ENCODE data around the gene GJD3. TPM values are rescaled to one million over a fixed set of nuclear protein-coding genes. Genes with fewer than 3 reads are reported as not detected.

The GJD3 gene
- total and polyA plus RNA-seq, 2 donors: 0.34 to 0.66 TPM

DNA sequence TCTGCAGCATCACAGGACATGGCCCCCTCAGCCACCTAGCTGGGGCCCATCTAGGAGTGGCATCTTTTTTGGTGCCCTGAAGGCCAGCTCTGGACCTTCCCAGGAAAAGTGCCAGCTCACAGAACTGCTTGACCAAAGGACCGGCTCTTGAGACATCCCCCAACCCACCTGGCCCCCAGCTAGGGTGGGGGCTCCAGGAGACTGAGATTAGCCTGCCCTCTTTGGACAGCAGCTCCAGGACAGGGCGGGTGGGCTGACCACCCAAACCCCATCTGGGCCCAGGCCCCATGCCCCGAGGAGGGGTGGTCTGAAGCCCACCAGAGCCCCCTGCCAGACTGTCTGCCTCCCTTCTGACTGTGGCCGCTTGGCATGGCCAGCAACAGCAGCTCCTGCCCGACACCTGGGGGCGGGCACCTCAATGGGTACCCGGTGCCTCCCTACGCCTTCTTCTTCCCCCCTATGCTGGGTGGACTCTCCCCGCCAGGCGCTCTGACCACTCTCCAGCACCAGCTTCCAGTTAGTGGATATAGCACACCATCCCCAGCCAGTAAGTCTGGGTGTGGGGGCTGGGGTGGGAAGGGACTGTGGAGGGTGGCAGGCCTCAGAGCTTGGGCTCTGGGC is 33.6 kb downstream of the GJD3 start:
- H3K36me3 ChIP-seq (ENCODE audit: control insufficient read depth in 2 of 2, insufficient read depth in 2 of 2, low read length in 1 of 2): peaks cover 0 to 12% of the 10 kb centered on the region in 2 donors
- no peaks in the 10 kb centered on the region for H3K27me3 ChIP-seq (ENCODE audit: control insufficient read depth in 2 of 2, insufficient read depth in 1 of 2, low read length in 1 of 2)
- no peak overlapping the region for H3K4me3 ChIP-seq (ENCODE audit: low read length in 2 of 2)
- no peak overlapping the region for H3K27ac ChIP-seq (ENCODE audit: low read depth in 1 of 2, low read length in 1 of 2)
- no peak for DNase-seq (ENCODE audit: low read depth in 6 of 9, low spot score in 9 of 9)
- H3K9me3 ChIP-seq (ENCODE audit: control insufficient read depth in 2 of 2, insufficient read depth in 1 of 2, low read length in 1 of 2): peaks cover 0 to 3% of the 10 kb centered on the region in 2 donors
- WGBS: 97% methylated on average over 10 of the region's 10 CpGs
- H3K4me1 ChIP-seq (ENCODE audit: control insufficient read depth in 2 of 2, insufficient read depth in 2 of 2, low read length in 2 of 2): peaks cover 42 to 71% of the 10 kb centered on the region in 2 donors

DNA sequence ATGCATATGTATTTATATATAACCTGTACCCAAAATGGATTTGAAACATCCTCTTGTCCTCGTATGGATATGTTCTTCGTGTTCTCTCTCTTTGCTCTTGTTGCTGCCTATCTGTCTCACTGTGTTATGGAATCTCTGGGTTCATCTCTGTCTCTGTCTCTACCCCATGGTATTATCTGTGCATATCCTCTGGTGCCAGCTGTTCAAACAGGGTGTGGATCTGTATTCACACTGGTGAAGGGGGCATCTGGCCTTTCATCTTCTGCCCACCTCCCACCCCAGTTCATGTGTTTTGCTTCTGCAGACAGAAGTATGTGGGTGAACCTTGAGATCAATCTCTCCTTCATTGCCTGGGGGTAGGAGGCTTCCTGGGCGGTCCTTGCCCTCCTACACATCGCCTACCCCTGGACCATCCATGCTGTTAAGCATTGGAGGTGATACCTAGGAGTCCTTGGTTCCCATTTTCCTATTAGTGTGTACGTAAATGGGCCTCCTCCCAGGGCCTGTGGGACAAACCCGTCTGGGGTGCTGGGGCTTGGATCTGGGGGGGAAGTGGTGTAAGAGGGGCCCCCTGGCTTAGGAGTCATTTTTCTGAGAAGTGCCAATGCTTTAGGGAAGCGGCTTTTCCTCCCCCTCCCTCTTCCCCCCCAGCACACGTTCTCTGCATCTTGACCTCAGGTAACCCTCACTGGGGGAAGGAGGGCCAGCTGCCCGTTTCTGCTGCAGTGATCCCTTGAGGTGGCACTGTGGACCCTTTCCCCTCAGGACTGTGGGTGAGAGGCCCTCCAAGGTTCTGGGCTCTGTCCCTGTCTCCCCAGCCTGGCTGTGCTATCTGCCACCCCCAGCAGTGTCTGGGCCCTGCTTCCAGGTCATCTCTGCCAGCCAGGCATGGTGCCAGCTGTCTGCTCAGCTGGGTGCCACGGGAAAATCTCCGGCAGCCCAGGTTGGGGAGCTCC is 34.4 kb downstream of the GJD3 start:
- no peaks in the 10 kb centered on the region for H3K27me3 ChIP-seq (ENCODE audit: control insufficient read depth in 2 of 2, insufficient read depth in 1 of 2, low read length in 1 of 2)
- peaks cover 46 to 80% of the 10 kb centered on the region in 2 donors for H3K4me1 ChIP-seq (ENCODE audit: control insufficient read depth in 2 of 2, insufficient read depth in 2 of 2, low read length in 2 of 2)
- DNase-seq (ENCODE audit: low read depth in 6 of 9, low spot score in 9 of 9): no peak
- H3K4me3 ChIP-seq (ENCODE audit: low read length in 2 of 2): no peak overlapping the region
- WGBS: 21% methylated on average over 11 of the region's 11 CpGs
- peaks cover 0 to 4% of the 10 kb centered on the region in 2 donors for H3K9me3 ChIP-seq (ENCODE audit: control insufficient read depth in 2 of 2, insufficient read depth in 1 of 2, low read length in 1 of 2)
- peak overlapping the region; percentile 38 to 48 for H3K27ac ChIP-seq (ENCODE audit: low read depth in 1 of 2, low read length in 1 of 2)
- H3K36me3 ChIP-seq (ENCODE audit: control insufficient read depth in 2 of 2, insufficient read depth in 2 of 2, low read length in 1 of 2): peaks cover 0 to 12% of the 10 kb centered on the region in 2 donors

DNA sequence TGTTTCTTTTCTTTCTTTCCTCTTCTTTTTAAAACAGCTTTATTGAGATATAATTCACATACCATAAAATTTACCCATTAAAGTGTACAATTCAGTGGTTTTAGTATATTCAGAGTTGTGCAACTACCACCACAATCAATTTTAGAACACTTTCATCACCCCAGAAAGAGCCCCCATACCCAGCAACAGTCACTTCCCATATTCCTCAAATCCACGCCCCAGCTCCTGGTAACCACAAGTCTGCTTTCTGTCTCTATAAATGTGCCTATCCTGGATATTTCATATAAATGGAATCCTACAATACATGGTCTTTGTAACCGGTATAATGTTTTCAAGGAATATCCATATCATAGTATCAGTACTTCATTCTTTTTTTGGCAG is 36.2 kb downstream of the GJD3 start:
- no peak overlapping the region for H3K27ac ChIP-seq (ENCODE audit: low read depth in 1 of 2, low read length in 1 of 2)
- peaks cover 0 to 4% of the 10 kb centered on the region in 2 donors for H3K9me3 ChIP-seq (ENCODE audit: control insufficient read depth in 2 of 2, insufficient read depth in 1 of 2, low read length in 1 of 2)
- no peaks in the 10 kb centered on the region for H3K27me3 ChIP-seq (ENCODE audit: control insufficient read depth in 2 of 2, insufficient read depth in 1 of 2, low read length in 1 of 2)
- 93% methylated on average over 2 of the region's 2 CpGs for WGBS
- H3K4me3 ChIP-seq (ENCODE audit: low read length in 2 of 2): no peak overlapping the region
- H3K36me3 ChIP-seq (ENCODE audit: control insufficient read depth in 2 of 2, insufficient read depth in 2 of 2, low read length in 1 of 2): peaks cover 0 to 12% of the 10 kb centered on the region in 2 donors
- DNase-seq (ENCODE audit: low read depth in 6 of 9, low spot score in 9 of 9): no peak
- peaks cover 54 to 87% of the 10 kb centered on the region in 2 donors for H3K4me1 ChIP-seq (ENCODE audit: control insufficient read depth in 2 of 2, insufficient read depth in 2 of 2, low read length in 2 of 2)

DNA sequence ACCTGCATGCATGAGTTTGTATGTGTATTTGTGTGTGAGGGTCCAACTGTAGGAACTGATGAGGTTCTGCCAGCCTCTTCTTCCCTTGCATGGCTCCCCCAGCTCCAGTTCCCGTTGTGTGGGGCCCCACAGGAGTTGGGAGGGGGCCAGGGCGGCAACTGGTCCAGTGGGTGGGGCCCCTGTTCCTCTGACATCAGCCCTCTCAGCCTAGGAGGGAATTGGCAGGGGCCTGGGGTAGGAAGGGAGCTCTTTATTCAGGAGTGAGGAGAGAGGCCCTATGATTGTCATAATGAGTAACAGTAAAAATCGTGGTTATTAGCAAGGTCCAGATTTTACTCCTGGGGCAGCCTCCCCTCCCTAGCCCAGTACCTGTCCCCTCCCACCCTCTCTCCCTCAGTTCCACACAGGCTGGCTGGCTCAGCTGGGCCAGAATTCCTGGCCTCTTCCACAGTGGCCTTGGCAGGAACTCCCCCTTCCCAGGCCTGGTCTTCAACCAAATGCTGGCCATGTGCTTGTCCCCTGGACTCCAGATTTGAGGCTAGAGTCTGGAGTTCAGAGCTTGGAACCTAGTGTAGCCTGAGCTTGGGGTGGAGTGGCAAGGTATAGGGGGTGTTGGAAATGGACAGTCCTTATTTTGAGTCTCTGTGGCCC is 36.7 kb downstream of the GJD3 start:
- Histone ChIP-seq H3K27me3 (ENCODE audit: control insufficient read depth in 2 of 2, insufficient read depth in 1 of 2, low read length in 1 of 2) (no peaks in the 10 kb centered on the region), H3K4me1 (ENCODE audit: control insufficient read depth in 2 of 2, insufficient read depth in 2 of 2, low read length in 2 of 2) (peaks cover 59 to 92% of the 10 kb centered on the region in 2 donors), H3K27ac (ENCODE audit: low read depth in 1 of 2, low read length in 1 of 2) (peak overlapping the region; percentile 36 to 90), H3K36me3 (ENCODE audit: control insufficient read depth in 2 of 2, insufficient read depth in 2 of 2, low read length in 1 of 2) (peaks cover 0 to 12% of the 10 kb centered on the region in 2 donors), H3K9me3 (ENCODE audit: control insufficient read depth in 2 of 2, insufficient read depth in 1 of 2, low read length in 1 of 2) (peaks cover 0 to 4% of the 10 kb centered on the region in 2 donors), H3K4me3 (ENCODE audit: low read length in 2 of 2) (no peak overlapping the region)
- WGBS: 51% methylated on average over 3 of the region's 3 CpGs
- DNase-seq (ENCODE audit: low read depth in 6 of 9, low spot score in 9 of 9): no peak

DNA sequence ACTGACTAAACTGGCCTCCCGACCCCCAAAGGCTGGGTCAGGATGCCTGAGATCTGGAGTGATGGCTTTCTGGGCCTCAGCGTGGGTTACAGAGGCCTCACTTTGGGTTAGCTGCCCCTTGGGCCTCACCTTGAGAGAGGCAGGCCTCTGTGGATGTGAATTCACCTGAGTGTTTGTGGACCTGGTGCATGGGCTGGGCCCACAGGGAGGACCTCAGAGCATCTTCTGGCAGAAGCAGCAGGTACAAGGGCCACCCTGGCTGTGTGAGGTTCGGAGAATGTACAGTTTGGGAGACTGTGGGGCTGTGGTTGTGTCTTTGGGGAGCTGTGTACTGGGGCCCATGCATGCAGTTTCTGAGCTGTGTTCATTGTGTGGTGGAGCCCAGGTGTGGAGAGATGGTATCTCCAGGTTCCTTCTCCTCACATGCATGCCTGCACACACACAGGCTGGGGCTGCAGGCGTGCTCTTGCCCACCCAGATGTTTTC is 37.2 kb downstream of the GJD3 start:
- Histone ChIP-seq H3K36me3 (ENCODE audit: control insufficient read depth in 2 of 2, insufficient read depth in 2 of 2, low read length in 1 of 2) (peaks cover 0 to 12% of the 10 kb centered on the region in 2 donors), H3K27me3 (ENCODE audit: control insufficient read depth in 2 of 2, insufficient read depth in 1 of 2, low read length in 1 of 2) (no peaks in the 10 kb centered on the region), H3K4me3 (ENCODE audit: low read length in 2 of 2) (no peak overlapping the region), H3K27ac (ENCODE audit: low read depth in 1 of 2, low read length in 1 of 2) (peak overlapping the region; percentile 32 to 90), H3K4me1 (ENCODE audit: control insufficient read depth in 2 of 2, insufficient read depth in 2 of 2, low read length in 2 of 2) (peaks cover 61 to 93% of the 10 kb centered on the region in 2 donors), H3K9me3 (ENCODE audit: control insufficient read depth in 2 of 2, insufficient read depth in 1 of 2, low read length in 1 of 2) (peaks cover 0 to 4% of the 10 kb centered on the region in 2 donors)
- 57% methylated on average over 4 of the region's 4 CpGs for WGBS
- DNase-seq (ENCODE audit: low read depth in 6 of 9, low spot score in 9 of 9): peak in 7 of 9 donors; percentile 61 to 89 (median 78)

DNA sequence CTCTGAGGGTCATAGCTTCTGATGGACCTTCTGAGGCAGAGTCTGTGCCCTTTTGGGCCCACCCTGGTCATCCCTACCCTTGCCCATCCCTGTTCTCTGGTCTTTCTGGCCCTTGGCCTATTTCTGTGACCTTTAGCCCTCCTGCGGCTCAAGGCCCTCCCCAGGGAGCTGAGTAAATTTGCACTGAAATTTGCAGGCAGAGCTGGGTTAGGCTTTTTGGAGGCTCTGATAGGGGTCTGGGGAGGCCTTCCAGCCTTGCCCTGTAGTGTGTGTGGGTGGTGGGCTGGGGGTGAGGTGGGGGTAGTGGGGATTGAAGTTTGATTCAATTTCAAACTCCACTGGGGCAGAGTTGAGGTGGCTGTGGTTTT is 37.7 kb downstream of the GJD3 start:
- Histone ChIP-seq H3K9me3 (ENCODE audit: control insufficient read depth in 2 of 2, insufficient read depth in 1 of 2, low read length in 1 of 2) (peaks cover 0 to 4% of the 10 kb centered on the region in 2 donors), H3K36me3 (ENCODE audit: control insufficient read depth in 2 of 2, insufficient read depth in 2 of 2, low read length in 1 of 2) (peaks cover 0 to 12% of the 10 kb centered on the region in 2 donors), H3K27ac (ENCODE audit: low read depth in 1 of 2, low read length in 1 of 2) (peak overlapping the region; percentile 62 to 90), H3K4me1 (ENCODE audit: control insufficient read depth in 2 of 2, insufficient read depth in 2 of 2, low read length in 2 of 2) (peaks cover 65 to 93% of the 10 kb centered on the region in 2 donors), H3K4me3 (ENCODE audit: low read length in 2 of 2) (no peak overlapping the region), H3K27me3 (ENCODE audit: control insufficient read depth in 2 of 2, insufficient read depth in 1 of 2, low read length in 1 of 2) (no peaks in the 10 kb centered on the region)
- WGBS: 96% methylated on average over 1 of the region's 1 CpG
- DNase-seq (ENCODE audit: low read depth in 6 of 9, low spot score in 9 of 9): no peak

DNA sequence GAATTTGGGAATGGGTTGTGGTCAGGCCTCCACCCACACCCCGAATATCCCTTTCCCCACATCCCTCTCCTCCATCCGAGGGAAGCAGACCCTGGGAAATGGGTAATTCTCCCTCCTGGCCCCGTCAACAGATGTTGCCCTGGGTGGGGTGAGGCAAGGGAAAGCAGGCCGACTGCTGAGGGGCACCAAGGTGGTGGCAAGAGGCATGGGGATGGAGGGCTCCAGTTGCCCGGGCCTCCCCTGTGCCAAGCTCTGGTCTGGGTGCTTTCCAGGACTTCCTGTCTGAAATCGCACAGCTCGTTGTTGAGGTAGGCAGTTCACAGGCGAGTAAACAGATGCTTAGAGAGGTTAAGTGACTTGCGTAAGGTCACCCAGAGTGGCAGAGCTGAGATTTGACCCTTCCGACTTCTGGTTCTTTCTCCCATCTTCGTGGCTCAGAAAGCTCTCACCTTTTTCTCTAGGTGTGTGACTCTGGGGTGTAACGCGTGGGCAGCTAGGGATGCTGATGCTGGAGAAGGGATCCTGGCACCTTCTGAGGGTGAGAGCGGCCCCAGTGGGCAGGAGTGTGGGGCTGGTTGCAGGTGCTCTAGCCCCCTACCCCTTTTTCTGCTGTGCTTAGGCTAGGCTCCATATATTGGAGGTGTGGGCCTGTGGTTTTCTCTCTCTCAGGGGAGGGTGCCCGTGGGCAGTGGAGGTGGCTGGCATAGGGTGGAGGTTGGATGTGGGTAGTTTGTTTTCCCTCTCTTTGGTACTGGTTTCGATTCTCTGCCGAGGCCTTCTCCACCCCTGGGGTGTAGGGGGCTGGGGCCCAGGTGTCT is 38.3 kb downstream of the GJD3 start:
- Histone ChIP-seq H3K9me3 (ENCODE audit: control insufficient read depth in 2 of 2, insufficient read depth in 1 of 2, low read length in 1 of 2) (peaks cover 0 to 4% of the 10 kb centered on the region in 2 donors), H3K36me3 (ENCODE audit: control insufficient read depth in 2 of 2, insufficient read depth in 2 of 2, low read length in 1 of 2) (peaks cover 0 to 6% of the 10 kb centered on the region in 2 donors), H3K4me1 (ENCODE audit: control insufficient read depth in 2 of 2, insufficient read depth in 2 of 2, low read length in 2 of 2) (peaks cover 65 to 93% of the 10 kb centered on the region in 2 donors), H3K27ac (ENCODE audit: low read depth in 1 of 2, low read length in 1 of 2) (peak overlapping the region; percentile 71 to 90), H3K27me3 (ENCODE audit: control insufficient read depth in 2 of 2, insufficient read depth in 1 of 2, low read length in 1 of 2) (no peaks in the 10 kb centered on the region), H3K4me3 (ENCODE audit: low read length in 2 of 2) (no peak overlapping the region)
- 48% methylated on average over 17 of the region's 17 CpGs for WGBS
- DNase-seq (ENCODE audit: low read depth in 6 of 9, low spot score in 9 of 9): peak in 1 of 9 donors; percentile 67
